Astrocyte (in vitro differentiated cells and primary cell): ENCODE data around the gene RRP1. TPM values are rescaled to one million over a fixed set of nuclear protein-coding genes. Genes with fewer than 3 reads are reported as not detected.

ENCODE experiments used
- DNase-seq: peaks from one replicate; pipeline ENCODE4 v3.0.0-alpha.2; 2010; ENCODE audit warnings: low read depth
- FAIRE-seq: peaks from 2 replicates; lab custom pipeline; 2011; peaks lifted over from hg19 to GRCh38; lab: Jason Lieb, UNC
- H2AFZ ChIP-seq: 2 replicates; pipeline ENCODE4 v1.6.0; 2012; ENCODE audit warnings: low read depth, low read length, inconsistent platforms
- H3K27ac ChIP-seq: 2 replicates; pipeline ENCODE4 v1.5.1; 2011; ENCODE audit warnings: low read depth, low read length, inconsistent platforms
- H3K27me3 ChIP-seq: 2 replicates; pipeline ENCODE4 v1.6.0; 2011; ENCODE audit warnings: low read length, inconsistent platforms; ENCODE audit not compliant: insufficient read depth
- H3K36me3 ChIP-seq: 2 replicates; pipeline ENCODE4 v1.5.1; 2011; ENCODE audit warnings: low read length, inconsistent platforms; ENCODE audit not compliant: insufficient read depth
- H3K4me1 ChIP-seq: 2 replicates; pipeline ENCODE4 v1.5.1; 2011; ENCODE audit warnings: low read length, inconsistent platforms; ENCODE audit not compliant: insufficient read depth
- H3K4me2 ChIP-seq: 2 replicates; pipeline ENCODE4 v1.6.0; 2012; ENCODE audit warnings: low read length, inconsistent platforms
- H3K4me3 ChIP-seq: 2 replicates; pipeline ENCODE4 v1.5.1; 2011; ENCODE audit warnings: low read depth, mild to moderate bottlenecking, low read length, inconsistent platforms; ENCODE audit not compliant: insufficient read depth
- H3K79me2 ChIP-seq: 2 replicates; pipeline ENCODE4 v1.6.0; 2012; ENCODE audit warnings: mild to moderate bottlenecking, low read length, inconsistent platforms; ENCODE audit not compliant: insufficient read depth
- H3K9ac ChIP-seq: 2 replicates; pipeline ENCODE4 v1.6.0; 2012; ENCODE audit warnings: mild to moderate bottlenecking, low read length, inconsistent platforms
- H3K9me3 ChIP-seq: 2 replicates; pipeline ENCODE4 v1.5.1; 2012; ENCODE audit warnings: low read depth, mild to moderate bottlenecking, low read length, inconsistent platforms; ENCODE audit not compliant: insufficient read depth
- H4K20me1 ChIP-seq: 2 replicates; pipeline ENCODE4 v1.6.0; 2012; ENCODE audit warnings: low read length, inconsistent platforms; ENCODE audit not compliant: insufficient read depth
- H3K27ac Mint-ChIP-seq: one replicate; pipeline ENCODE4 v1.8.0; 2021; ENCODE audit warnings: mild to moderate bottlenecking, mixed read lengths; ENCODE audit not compliant: unreplicated experiment
- H3K27me3 Mint-ChIP-seq: one replicate; pipeline ENCODE4 v1.8.0; 2021; ENCODE audit warnings: low read depth, mixed read lengths; ENCODE audit not compliant: unreplicated experiment
- H3K36me3 Mint-ChIP-seq: one replicate; pipeline ENCODE4 v1.8.0; 2021; ENCODE audit warnings: low read depth, mixed read lengths; ENCODE audit not compliant: unreplicated experiment
- H3K4me1 Mint-ChIP-seq: one replicate; pipeline ENCODE4 v1.8.0; 2021; ENCODE audit warnings: low read depth, mixed read lengths; ENCODE audit not compliant: unreplicated experiment
- H3K4me3 Mint-ChIP-seq: one replicate; pipeline ENCODE4 v1.8.0; 2021; ENCODE audit warnings: mild to moderate bottlenecking, moderate library complexity, mixed read lengths; ENCODE audit not compliant: unreplicated experiment
- H3K9me3 Mint-ChIP-seq: one replicate; pipeline ENCODE4 v1.8.0; 2021; ENCODE audit warnings: mild to moderate bottlenecking, mixed read lengths; ENCODE audit not compliant: unreplicated experiment
- EZH2 ChIP-seq: IDR thresholded peaks from 2 replicates; pipeline ENCODE4 v1.6.1; 2012; ENCODE audit warnings: mild to moderate bottlenecking, low read length, inconsistent platforms; ENCODE audit not compliant: insufficient read depth
- total RNA-seq: library from RNA; stranded (reverse); gene quantifications from 2 replicates; pipeline ENCODE4 v1.2.1, GENCODE V29; 2021
- TF ChIP-seq, protein P1 (sequence below): IDR thresholded peaks from 2 replicates; pipeline ENCODE4 v1.5.1; 2011; ENCODE audit warnings: low read depth, mild to moderate bottlenecking, inconsistent platforms, low read length, moderate library complexity; ENCODE audit not compliant: insufficient read depth

RRP1 gene
- total RNA-seq, 1 donor from 2014 or later = 24.9 TPM

GRCh38 chr21:43812957-43813655 lies 23.7 kb downstream of the RRP1 start:
- H3K4me3 ChIP-seq = no peak overlapping the region
- H2AFZ ChIP-seq = no peak overlapping the region
- no peak overlapping the region for H3K4me2 ChIP-seq
- FAIRE-seq (no peak), DNase-seq (no peak)
- H3K79me2 ChIP-seq = no peaks in the 10 kb centered on the region
- no peaks in the 10 kb centered on the region for H3K27me3 ChIP-seq
- Mint-ChIP-seq H3K27ac (no peak overlapping the region), H3K27me3 (peaks cover 8% of the 10 kb centered on the region), H3K4me3 (no peak overlapping the region), H3K9me3 (no peaks in the 10 kb centered on the region), H3K36me3 (peaks cover 2% of the 10 kb centered on the region), H3K4me1 (no peaks in the 10 kb centered on the region)
- no peaks in the 10 kb centered on the region for H3K36me3 ChIP-seq
- no peak overlapping the region for H3K27ac ChIP-seq
- no peak overlapping the region for H3K9ac ChIP-seq
- H3K4me1 ChIP-seq = no peaks in the 10 kb centered on the region
- H4K20me1 ChIP-seq = no peaks in the 10 kb centered on the region
- TF ChIP-seq, protein P1, sequence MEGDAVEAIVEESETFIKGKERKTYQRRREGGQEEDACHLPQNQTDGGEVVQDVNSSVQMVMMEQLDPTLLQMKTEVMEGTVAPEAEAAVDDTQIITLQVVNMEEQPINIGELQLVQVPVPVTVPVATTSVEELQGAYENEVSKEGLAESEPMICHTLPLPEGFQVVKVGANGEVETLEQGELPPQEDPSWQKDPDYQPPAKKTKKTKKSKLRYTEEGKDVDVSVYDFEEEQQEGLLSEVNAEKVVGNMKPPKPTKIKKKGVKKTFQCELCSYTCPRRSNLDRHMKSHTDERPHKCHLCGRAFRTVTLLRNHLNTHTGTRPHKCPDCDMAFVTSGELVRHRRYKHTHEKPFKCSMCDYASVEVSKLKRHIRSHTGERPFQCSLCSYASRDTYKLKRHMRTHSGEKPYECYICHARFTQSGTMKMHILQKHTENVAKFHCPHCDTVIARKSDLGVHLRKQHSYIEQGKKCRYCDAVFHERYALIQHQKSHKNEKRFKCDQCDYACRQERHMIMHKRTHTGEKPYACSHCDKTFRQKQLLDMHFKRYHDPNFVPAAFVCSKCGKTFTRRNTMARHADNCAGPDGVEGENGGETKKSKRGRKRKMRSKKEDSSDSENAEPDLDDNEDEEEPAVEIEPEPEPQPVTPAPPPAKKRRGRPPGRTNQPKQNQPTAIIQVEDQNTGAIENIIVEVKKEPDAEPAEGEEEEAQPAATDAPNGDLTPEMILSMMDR = no peak
- H3K9me3 ChIP-seq = no peaks in the 10 kb centered on the region

GRCh38 chr21:43813656-43813980 lies 24.2 kb downstream of the RRP1 start:
- Histone ChIP-seq H3K27ac (no peak overlapping the region), H3K27me3 (no peaks in the 10 kb centered on the region), H2AFZ (no peak overlapping the region), H4K20me1 (no peaks in the 10 kb centered on the region), H3K79me2 (no peaks in the 10 kb centered on the region), H3K9me3 (peaks cover 4% of the 10 kb centered on the region), H3K9ac (no peak overlapping the region), H3K4me1 (no peaks in the 10 kb centered on the region), H3K4me2 (no peak overlapping the region), H3K4me3 (no peak overlapping the region), H3K36me3 (no peaks in the 10 kb centered on the region)
- Mint-ChIP-seq H3K27me3 (peaks cover 9% of the 10 kb centered on the region), H3K27ac (no peak overlapping the region), H3K4me3 (no peak overlapping the region), H3K9me3 (peaks cover under 1% of the 10 kb centered on the region), H3K36me3 (peaks cover 4% of the 10 kb centered on the region), H3K4me1 (no peaks in the 10 kb centered on the region)
- no peak for TF ChIP-seq EZH2
- TF ChIP-seq, protein P1 = no peak
- FAIRE-seq (no peak), DNase-seq (no peak)
